ENCODE measurements around the gene OSBPL3. TPM values are rescaled to one million over a fixed set of nuclear protein-coding genes. Genes with fewer than 3 reads are reported as not detected.

OSBPL3 gene
- total and polyA plus RNA-seq, 2 donors (not counting 1 experiment from before 2014, with no cell fraction given), result 13.5 to 67.6 TPM

GRCh38 chr7:24788075-24788474 is 191.9 kb downstream of the OSBPL3 start:
- Histone ChIP-seq H3K4me2 (replicated peaks; ENCODE audit: low read depth, low read length, poor library complexity, severe bottlenecking) (no peak overlapping the region), H3K79me2 (ENCODE audit: control insufficient read depth, insufficient read depth, low read length) (no peaks in the 10 kb centered on the region), H4K20me1 (ENCODE audit: control insufficient read depth, insufficient read depth, low read length, poor library complexity, severe bottlenecking) (no peaks in the 10 kb centered on the region), H3K9me3 (ENCODE audit: control extremely low read depth in 1 of 3, control insufficient read depth in 2 of 3, insufficient read depth in 1 of 3, low read length in 2 of 3) (peaks cover 0 to 13% (median 2%) of the 10 kb centered on the region in 3 donors), H3K9ac (ENCODE audit: low read length) (no peak overlapping the region), H3K4me1 (ENCODE audit: control insufficient read depth in 2 of 2, insufficient read depth in 2 of 2, low read length in 2 of 2) (no peaks in the 10 kb centered on the region), H3K4me3 (ENCODE audit: control extremely low read depth in 1 of 5, extremely low read depth in 1 of 5, insufficient read depth in 1 of 5, low read depth in 2 of 5, low read length in 4 of 5) (no peak overlapping the region), H3K27me3 (replicated peaks in 1 of 4; ENCODE audit: control extremely low read depth in 1 of 4, control insufficient read depth in 3 of 4, insufficient read depth in 4 of 4, low read length in 3 of 4) (peaks cover 0 to 2% (median 0%) of the 10 kb centered on the region in 4 experiments), H2AFZ (ENCODE audit: insufficient read depth, low read depth, low read length, poor library complexity, severe bottlenecking) (no peak overlapping the region), H3K36me3 (replicated peaks in 1 of 2; ENCODE audit: control extremely low read depth in 1 of 2, control insufficient read depth in 1 of 2, extremely low read depth in 1 of 2, insufficient read depth in 2 of 2, low read length in 1 of 2) (no peaks in the 10 kb centered on the region), H3K27ac (ENCODE audit: low read length in 2 of 2) (no peak overlapping the region)
- ATAC-seq (ENCODE audit: low read depth) (no peak), DNase-seq (no peak)
- intact Hi-C loops (cut with micrococcal nuclease), result no loop called here
- Mint-ChIP-seq H3K9me3 (ENCODE audit: insufficient read depth) (peaks cover 6% of the 10 kb centered on the region), H3K4me3 (no peak overlapping the region), H3K27me3 (no peaks in the 10 kb centered on the region), H3K4me1 (peaks cover 6% of the 10 kb centered on the region), H3K27ac (no peak overlapping the region)
- ChIA-PET CTCF (no interaction called here), POLR2A (no interaction called here)
- over 99% methylated on average over 7 of the region's 9 CpGs for WGBS (ENCODE audit: insufficient coverage)
- TF ChIP-seq, protein P1, sequence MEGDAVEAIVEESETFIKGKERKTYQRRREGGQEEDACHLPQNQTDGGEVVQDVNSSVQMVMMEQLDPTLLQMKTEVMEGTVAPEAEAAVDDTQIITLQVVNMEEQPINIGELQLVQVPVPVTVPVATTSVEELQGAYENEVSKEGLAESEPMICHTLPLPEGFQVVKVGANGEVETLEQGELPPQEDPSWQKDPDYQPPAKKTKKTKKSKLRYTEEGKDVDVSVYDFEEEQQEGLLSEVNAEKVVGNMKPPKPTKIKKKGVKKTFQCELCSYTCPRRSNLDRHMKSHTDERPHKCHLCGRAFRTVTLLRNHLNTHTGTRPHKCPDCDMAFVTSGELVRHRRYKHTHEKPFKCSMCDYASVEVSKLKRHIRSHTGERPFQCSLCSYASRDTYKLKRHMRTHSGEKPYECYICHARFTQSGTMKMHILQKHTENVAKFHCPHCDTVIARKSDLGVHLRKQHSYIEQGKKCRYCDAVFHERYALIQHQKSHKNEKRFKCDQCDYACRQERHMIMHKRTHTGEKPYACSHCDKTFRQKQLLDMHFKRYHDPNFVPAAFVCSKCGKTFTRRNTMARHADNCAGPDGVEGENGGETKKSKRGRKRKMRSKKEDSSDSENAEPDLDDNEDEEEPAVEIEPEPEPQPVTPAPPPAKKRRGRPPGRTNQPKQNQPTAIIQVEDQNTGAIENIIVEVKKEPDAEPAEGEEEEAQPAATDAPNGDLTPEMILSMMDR (IDR thresholded peaks at IDR 0.05), result peak; percentile 25
- no peak for TF ChIP-seq EZH2 (IDR thresholded peaks at IDR 0.05; ENCODE audit: borderline replicate concordance, insufficient read depth, low read depth, low read length, poor library complexity, severe bottlenecking)

DNA sequence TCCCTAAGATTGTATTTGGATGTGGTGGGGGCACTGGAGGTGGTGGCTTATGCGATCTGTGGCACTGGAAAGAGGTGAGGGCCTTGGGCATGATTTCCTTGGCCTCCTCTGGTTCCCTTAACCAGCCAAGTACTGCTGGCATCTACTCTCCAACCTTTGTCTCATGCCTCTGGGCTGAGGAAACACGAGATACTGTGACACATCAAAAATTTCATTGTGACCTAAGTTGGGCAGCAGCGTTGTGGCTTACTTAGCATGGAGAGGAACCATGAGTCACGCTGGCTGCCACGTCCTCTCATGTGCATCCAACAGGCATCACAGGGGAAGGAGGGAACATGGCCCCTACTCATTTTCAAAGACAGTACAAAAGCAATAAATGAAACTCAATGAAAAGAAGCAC is 193.0 kb downstream of the OSBPL3 start:
- ATAC-seq (ENCODE audit: low read depth), result peak; percentile 33
- H3K9ac ChIP-seq (ENCODE audit: low read length), result no peak overlapping the region
- Mint-ChIP-seq H3K9me3 (ENCODE audit: insufficient read depth) (peaks cover 6% of the 10 kb centered on the region), H3K4me1 (no peaks in the 10 kb centered on the region), H3K4me3 (no peak overlapping the region), H3K27ac (no peak overlapping the region), H3K27me3 (no peaks in the 10 kb centered on the region)
- ChIA-PET CTCF (no interaction called here), POLR2A (no interaction called here)
- peaks cover 0 to 15% (median 3%) of the 10 kb centered on the region in 3 donors for H3K9me3 ChIP-seq (ENCODE audit: control extremely low read depth in 1 of 3, control insufficient read depth in 2 of 3, insufficient read depth in 1 of 3, low read length in 2 of 3)
- no peak overlapping the region for H3K4me2 ChIP-seq (replicated peaks; ENCODE audit: low read depth, low read length, poor library complexity, severe bottlenecking)
- intact Hi-C loops (cut with micrococcal nuclease), result no loop called here
- peaks cover 0 to 2% (median 0%) of the 10 kb centered on the region in 4 experiments for H3K27me3 ChIP-seq (replicated peaks in 1 of 4; ENCODE audit: control extremely low read depth in 1 of 4, control insufficient read depth in 3 of 4, insufficient read depth in 4 of 4, low read length in 3 of 4)
- no peaks in the 10 kb centered on the region for H4K20me1 ChIP-seq (ENCODE audit: control insufficient read depth, insufficient read depth, low read length, poor library complexity, severe bottlenecking)
- no peak for DNase-seq
- no peak for TF ChIP-seq EZH2 (IDR thresholded peaks at IDR 0.05; ENCODE audit: borderline replicate concordance, insufficient read depth, low read depth, low read length, poor library complexity, severe bottlenecking)
- TF ChIP-seq, protein P1 (IDR thresholded peaks at IDR 0.05), result no peak
- no peak overlapping the region for H3K27ac ChIP-seq (ENCODE audit: low read length in 2 of 2)
- no peaks in the 10 kb centered on the region for H3K4me1 ChIP-seq (ENCODE audit: control insufficient read depth in 2 of 2, insufficient read depth in 2 of 2, low read length in 2 of 2)
- no peaks in the 10 kb centered on the region for H3K79me2 ChIP-seq (ENCODE audit: control insufficient read depth, insufficient read depth, low read length)
- WGBS (ENCODE audit: insufficient coverage), result 38% methylated on average over 2 of the region's 5 CpGs
- no peaks in the 10 kb centered on the region for H3K36me3 ChIP-seq (replicated peaks in 1 of 2; ENCODE audit: control extremely low read depth in 1 of 2, control insufficient read depth in 1 of 2, extremely low read depth in 1 of 2, insufficient read depth in 2 of 2, low read length in 1 of 2)
- H3K4me3 ChIP-seq (ENCODE audit: control extremely low read depth in 1 of 5, extremely low read depth in 1 of 5, insufficient read depth in 1 of 5, low read depth in 2 of 5, low read length in 4 of 5), result no peak overlapping the region
- H2AFZ ChIP-seq (ENCODE audit: insufficient read depth, low read depth, low read length, poor library complexity, severe bottlenecking), result no peak overlapping the region

Data from B cell (primary cell).